HG03097 (cell line): ENCODE results near the gene PTCRA.
A peak's percentile ranks its signal among the peaks of the same experiment; 100 is the strongest.
"Not testable (repeated sequence)": the region's sequence is repeated elsewhere in the genome, so short reads cannot be mapped to it uniquely, and the experiment has no call there.

Experiments
- ATAC-seq: cut with Tn5 transposase; IDR thresholded peaks from one replicate; pipeline ENCODE4 v1.9.1; 2021; ENCODE audit not compliant: unreplicated experiment, low FRiP score

Gene PTCRA

DNA sequence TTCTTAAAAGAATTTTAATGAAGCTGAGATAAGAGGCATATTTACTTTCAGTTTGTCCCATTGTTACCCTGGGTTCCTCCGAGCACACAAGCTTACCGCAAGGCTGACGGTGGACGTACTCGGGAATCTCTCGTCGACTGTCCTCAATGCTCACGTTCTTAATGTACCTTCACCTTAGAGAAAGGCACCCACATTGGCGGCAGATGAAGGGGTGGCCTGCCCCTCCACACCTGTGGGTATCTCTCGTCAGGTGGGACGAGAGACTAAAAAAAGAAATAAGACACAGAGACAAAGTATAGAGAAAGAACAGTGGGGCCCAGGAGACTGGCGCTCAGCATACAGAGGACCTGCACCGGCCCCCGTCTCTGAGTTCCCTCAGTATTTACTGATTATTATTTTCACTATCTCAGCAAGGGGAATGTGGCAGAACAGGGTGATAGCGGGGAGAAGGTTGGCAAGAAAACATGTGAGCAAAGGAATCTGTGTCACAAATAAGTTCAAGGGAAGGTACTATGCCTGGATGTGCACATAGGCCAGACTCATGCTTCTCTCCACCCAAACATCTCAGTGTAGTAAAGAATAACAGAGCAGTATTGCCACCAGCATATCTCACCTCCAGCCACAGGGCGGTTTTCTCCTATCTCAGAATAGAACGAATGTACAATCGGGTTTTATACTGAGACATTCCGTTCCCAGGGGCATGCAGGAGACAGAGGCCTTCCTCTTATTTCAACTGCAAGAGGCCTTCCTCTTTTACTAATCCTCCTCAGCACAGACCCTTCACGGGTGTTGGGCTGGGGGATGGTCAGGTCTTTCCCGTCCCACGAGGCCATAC, 13.2 kb upstream of the PTCRA start:
- not testable (repeated sequence) for ATAC-seq

DNA sequence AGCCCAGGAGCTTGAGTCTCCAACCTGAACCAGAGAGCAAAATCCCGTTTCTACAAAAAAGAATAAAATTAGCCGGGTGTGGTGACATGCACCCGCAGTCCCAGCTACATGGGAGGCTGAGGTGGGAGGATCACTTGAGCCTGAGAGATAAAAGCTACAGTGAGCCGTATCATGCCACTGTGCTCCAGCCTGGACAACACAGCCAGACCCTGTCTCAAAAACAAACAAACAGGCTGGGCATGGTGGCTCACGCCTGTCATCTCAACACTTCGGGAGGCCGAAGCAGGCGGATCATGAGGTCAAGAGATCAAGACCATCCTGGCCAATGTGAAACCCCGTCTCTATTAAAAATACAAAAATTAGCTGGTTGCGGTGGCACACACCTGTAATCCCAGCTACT, 11.4 kb upstream of the PTCRA start:
- no peak for ATAC-seq

DNA sequence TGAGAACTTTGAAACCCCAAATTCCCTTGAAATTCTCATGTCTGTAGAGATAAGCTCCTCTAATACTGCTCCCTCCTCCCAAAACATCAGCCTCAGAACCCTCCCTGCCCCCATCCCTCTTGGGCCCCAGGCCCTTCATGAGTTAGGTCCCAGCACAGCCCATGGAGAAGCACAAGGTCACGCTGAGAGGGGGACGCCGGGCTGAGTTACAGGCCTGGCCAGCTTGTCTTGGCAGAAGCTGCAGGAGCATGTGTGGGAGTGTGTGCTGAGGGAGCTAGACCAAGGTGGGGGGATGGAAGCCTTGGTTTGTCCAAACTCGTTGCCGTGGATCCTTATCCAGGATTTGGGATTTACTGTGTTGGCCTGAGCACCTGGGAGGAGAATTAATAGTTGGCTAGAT, 8.5 kb upstream of the PTCRA start:
- no peak for ATAC-seq

DNA sequence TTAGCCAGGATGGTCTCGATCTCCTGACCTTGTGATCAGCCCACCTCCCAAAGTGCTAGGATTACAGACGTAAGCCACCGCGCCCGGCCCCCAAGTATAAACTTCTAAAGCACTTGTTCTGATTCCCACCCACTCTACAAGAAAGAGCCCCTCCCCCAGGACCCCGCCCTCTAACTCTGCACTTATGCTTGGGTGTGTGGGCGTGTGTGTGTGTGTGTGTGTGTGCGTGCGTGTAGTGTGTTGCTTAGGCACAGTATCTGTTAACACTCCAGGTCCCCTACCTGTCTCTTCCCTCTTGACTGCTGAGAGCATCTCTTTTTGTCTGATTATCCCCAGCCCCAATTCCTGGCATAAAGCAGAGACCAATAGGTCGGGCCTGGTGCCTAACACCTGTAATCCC, 6.0 kb upstream of the PTCRA start:
- ATAC-seq, result no peak

- no peak for ATAC-seq
Measured at GRCh38 chr6:42911171-42912021, 4.5 kb upstream of the PTCRA start.

DNA sequence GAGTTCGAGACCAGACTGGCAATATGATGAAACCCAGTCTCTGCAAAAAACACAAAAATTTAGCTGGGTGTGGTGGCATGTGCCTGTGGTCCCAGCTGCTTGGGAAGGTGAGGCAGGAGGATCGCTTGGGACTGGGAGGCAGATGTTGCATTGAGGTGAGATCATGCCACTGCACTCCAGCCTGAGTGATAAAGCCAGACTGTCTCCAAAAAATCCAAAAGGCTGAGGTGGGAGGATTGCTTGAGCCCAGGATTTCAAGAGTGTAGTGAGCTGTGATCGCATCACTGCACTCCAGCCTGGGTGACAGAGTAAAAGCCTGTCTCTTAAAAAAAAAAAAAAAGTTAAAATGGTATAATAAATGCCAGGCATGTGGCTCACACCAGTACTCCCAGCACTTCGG, 1.3 kb upstream of the PTCRA start:
- ATAC-seq, result no peak

DNA sequence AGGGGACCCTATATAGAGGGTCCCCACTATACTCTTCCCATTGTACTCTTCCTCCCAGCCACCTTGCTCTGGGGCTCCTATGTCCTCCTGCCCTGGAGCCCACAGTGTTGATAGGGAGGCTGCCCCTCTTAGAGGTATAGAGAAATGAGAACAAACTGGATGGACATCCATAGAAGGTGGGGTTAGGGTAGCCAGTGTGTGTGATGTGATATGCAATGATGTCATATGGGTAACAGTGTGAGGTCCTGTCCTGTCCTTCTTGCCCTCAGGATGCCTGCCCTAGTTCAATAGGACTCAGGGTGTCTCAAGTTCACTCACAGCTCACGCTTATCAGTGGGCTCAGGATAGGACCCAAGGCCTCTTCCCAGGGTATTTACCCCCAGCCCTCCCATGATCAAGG, 435 bp downstream of the PTCRA start:
- no peak for ATAC-seq

GRCh38 chr6:42921801-42922200, 5.9 kb downstream of the PTCRA start:
- ATAC-seq, result no peak

- no peak for ATAC-seq
Measured at GRCh38 chr6:42923666-42924065, 7.8 kb downstream of the PTCRA start.

- ATAC-seq, result no peak
Measured at GRCh38 chr6:42925248-42925857, 9.5 kb downstream of the PTCRA start.

GRCh38 chr6:42928986-42929820, 13.3 kb downstream of the PTCRA start, which contains the start of gene CNPY3:
Gene CNPY3, plus strand, starts transcription at chr6:42929480. Its CDS starts 91 bp downstream, at chr6:42929571.
- peak; percentile 70 for ATAC-seq

GRCh38 chr6:42929821-42930360, 14.0 kb downstream of the PTCRA start:
- ATAC-seq, result peak; percentile 51

- ATAC-seq, result no peak
Measured at GRCh38 chr6:42932412-42932811, 16.6 kb downstream of the PTCRA start.

- no peak for ATAC-seq
Measured at GRCh38 chr6:42933205-42933604, 17.4 kb downstream of the PTCRA start.

- ATAC-seq, result no peak
Measured at GRCh38 chr6:42935322-42935721, 19.5 kb downstream of the PTCRA start.

- ATAC-seq, result no peak
Measured at GRCh38 chr6:42936398-42936797, 20.5 kb downstream of the PTCRA start.

DNA sequence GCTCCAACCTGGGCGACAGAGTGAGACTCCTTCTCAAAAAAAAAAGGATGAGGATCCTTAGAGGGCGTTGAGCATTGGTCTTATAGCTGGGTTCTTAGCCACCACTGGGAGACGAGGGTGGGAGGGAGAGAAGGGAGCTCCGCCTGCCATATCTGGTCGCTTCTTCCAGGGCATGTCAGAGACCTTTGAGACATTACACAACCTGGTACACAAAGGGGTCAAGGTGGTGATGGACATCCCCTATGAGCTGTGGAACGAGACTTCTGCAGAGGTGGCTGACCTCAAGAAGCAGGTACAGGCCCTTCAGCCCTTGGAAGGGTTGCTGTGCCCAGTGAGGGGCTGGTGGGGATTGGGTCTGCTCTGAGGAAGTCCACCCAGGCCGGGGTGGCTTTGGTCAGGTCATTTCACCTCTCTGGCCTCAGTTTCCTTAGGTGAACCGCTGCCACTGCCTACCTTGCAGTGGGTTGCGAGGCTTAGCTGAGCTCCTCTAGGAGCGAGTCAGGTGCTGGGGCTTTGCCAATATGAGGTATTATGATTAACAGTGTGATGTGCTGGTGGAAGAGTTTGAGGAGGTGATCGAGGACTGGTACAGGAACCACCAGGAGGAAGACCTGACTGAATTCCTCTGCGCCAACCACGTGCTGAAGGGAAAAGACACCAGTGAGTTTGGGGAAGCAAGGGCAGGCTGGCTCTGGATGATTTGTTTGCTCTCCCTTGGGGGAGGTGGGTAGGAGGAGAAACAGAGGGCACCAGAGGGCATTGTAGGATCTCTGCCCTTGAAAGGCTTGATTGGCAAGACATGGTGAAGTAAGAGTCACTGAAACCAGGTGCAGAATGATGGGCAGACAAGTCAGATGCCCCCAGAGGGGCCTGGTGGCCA, 21.9 kb downstream of the PTCRA start:
- ATAC-seq, result no peak

DNA sequence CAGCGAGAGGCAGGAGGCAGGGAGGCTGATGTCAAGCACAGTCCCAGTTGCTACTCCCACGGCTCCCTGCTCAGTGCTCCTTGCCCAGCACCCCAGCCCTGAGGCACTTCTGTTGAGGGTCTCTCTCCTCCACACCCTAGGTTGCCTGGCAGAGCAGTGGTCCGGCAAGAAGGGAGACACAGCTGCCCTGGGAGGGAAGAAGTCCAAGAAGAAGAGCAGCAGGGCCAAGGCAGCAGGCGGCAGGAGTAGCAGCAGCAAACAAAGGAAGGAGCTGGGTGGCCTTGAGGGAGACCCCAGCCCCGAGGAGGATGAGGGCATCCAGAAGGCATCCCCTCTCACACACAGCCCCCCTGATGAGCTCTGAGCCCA, 22.6 kb downstream of the PTCRA start:
- no peak for ATAC-seq
